GM18505 (cell line): ENCODE measurements around the gene INHBB.

Experiments used
- ATAC-seq: cut with Tn5 transposase; IDR thresholded peaks from one replicate; pipeline ENCODE4 v1.9.1; 2021; ENCODE audit not compliant: unreplicated experiment
- POLR2A ChIP-seq: IDR thresholded peaks from 4 replicates; pipeline ENCODE4 v1.6.1; 2011; ENCODE audit warnings: borderline replicate concordance; ENCODE audit not compliant: insufficient read depth, insufficient read length; ENCODE audit errors: extremely low read depth

Gene INHBB

DNA sequence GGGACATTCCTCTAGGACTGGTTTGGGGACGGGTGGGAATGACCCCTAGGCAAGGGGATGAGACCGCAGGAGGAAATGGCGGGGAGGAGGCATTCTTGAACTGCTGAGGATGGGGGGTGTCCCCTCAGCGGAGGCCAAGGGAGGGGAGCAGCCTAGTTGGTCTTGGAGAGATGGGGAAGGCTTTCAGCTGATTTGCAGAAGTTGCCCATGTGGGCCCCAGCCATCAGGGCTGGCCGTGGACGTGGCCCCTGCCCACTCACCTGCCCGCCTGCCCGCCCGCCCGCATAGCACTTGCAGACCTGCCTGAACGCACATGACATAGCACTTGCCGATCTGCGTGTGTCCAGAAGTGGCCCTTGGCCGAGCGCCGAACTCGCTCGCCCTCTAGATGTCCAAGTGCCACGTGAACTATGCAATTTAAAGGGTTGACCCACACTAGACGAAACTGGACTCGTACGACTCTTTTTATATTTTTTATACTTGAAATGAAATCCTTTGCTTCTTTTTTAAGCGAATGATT lies 4.9 kb downstream of the INHBB start:
- no peak for TF ChIP-seq POLR2A
- no peak for ATAC-seq

DNA sequence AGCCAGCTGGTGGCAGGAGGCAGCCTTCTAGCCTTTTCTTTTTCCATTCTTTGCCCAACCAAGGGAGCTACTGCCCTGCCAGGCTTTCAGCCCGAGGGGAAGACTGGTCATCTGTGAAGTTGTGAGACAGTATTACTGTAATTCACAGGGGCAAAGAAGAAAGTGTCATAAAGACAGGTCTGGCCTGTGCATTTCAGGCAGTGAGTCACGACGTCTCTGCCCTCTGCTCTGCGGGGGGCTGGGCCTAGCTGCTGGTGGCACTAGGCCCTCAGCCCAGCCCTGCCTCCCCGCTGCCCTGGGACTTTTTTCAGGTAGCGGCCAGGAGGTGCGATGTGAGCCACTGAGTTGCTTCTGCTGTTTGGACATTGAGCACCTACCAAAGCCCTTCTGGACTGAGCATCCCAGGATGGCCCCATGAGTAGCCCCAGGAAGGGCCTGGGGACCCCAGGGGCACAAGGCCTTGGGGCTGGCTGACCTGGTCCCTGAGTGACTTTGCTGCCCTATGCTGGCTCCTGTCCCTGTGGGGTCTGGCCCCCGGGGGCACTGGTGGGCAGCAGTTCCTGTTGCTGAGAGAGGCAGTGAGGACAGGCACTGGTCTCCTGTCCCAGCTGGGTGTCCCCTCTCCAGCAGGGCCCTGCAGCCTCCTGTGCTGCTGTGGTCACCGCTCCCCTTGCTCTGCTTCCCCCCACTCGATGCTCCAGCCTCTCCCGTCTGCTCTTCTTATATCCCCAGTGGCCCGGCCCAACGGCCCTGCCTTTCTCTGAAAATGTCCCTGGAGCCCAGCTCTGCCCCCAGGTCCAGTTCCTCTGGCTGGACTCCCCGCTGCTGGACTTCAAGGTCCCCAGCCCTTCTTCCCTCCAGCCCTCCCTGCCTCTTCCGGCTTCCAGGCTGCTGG lies 7.0 kb downstream of the INHBB start:
- ATAC-seq: no peak
- TF ChIP-seq POLR2A: no peak

DNA sequence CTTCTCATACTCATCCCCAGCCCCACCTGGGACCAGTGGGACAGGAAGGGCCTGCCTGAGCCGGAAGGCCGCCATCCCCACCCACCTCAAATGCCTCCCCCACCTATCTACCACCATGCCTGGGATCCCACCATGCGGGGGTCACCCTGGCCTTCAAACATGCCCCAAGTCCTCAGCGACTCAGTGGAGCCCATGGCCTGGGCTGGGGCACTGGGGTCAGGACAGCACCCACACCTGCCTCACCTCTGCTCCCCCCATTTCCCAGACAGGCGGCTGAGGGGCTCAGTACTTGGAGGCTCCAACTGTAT lies 7.6 kb downstream of the INHBB start:
- TF ChIP-seq POLR2A: no peak
- ATAC-seq: no peak

DNA sequence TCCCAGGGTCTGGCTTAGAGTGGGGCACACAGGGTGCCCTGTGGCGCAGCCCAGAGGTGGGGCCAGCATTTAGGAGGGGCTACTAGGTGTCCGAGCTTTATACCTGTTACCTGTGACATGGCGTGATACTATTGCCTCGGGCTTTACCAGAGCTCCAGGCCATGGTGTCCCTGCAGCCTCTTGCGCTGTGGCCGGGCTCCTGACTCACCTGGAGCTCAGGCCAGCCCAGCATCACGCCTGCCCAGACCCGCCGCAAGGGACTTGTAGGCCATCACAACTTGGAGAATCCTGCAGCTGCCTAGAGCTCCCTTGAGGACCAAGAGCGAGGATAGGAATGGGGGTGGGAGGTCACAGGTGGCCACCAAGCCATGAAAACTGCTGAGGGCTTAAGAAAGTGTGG lies 8.0 kb downstream of the INHBB start:
- ATAC-seq: no peak
- TF ChIP-seq POLR2A: no peak

DNA sequence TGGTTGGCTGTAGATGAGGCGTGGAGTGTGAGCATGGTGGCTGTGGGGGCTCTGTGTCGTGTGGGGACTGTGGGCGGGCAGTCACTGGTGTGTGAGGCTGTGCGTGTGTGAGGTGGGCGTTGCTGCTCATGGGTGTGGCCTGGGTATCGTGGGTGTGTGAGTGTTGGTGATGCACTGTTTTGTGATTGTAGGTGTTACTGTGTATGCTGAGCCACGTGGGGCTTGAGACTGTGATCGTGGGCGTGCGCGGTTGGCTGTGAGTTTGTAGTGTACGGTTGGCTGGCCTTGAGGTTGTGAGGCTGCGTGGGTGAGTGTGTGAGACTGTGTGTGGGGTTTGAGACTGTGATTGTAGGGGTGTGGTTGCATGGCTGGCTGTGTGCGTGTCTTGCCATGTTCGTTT lies 8.5 kb downstream of the INHBB start:
- ATAC-seq: no peak

DNA sequence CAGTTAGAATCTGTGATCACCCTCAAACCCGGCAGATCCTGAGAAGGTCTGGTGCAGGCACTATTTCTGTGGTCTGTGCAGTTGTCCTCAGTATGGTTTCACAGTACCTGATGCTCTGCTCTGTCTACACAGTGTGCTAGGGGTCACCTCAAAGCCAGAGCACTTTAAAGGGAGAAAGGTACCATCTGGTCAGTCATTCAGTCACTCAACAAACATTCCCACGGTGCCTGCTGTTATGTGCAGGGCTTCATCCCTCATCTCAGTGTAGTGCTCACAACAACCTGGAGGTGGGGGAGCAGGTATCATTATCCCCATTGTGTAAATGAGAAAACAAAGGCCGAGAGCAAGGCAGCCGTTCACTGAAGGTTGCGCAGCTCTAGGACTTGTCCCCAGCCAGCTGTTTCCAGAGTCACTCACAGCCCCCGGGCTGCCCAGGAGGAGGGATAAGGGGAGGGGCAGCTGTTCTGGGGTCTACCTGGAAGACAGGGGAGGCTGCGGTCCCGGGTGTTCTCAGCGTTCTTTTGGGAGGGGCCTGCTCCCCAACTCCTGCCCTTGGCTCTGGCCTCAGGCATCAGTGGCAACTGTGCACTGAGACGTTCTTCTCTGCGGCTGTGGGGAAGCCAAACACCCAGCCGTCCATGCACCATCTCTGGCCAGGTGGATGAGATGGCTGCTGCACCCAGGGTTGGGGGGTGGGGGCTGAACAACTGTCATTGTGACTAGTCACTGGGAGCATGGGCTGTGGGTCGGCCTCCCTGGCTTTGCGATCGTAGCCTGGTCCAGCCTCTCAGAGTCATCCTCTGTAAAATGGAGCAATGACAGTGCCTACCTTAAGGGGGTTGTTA lies 9.2 kb downstream of the INHBB start:
- no peak for TF ChIP-seq POLR2A
- no peak for ATAC-seq

More for the DNA sequence above, 8.5 kb downstream of the INHBB start:
- no peak for TF ChIP-seq POLR2A

DNA sequence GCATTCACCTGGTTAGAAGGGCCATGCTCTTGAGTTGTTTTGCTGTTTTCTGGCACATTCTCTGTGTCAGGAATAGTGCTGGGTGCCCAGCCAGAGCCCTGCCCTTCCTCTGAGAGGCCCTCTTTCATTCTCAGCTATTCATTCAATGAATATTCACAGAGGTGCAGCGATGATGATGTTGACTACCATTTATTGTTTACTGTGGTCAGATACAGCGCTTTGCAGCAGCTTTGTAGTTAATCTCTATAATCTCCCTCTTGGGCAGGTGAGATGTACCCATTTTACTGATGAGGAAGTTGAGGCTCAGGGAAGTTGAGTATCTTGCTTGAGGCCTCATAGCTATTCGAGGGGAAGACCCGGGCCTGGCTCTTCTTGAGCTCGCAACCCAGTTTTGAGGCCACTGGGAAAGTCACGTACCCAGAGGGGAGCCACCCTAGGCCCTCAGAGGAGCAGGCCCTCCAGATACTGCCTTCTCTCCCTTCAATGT lies 9.9 kb downstream of the INHBB start:
- no peak for TF ChIP-seq POLR2A
- ATAC-seq: no peak

DNA sequence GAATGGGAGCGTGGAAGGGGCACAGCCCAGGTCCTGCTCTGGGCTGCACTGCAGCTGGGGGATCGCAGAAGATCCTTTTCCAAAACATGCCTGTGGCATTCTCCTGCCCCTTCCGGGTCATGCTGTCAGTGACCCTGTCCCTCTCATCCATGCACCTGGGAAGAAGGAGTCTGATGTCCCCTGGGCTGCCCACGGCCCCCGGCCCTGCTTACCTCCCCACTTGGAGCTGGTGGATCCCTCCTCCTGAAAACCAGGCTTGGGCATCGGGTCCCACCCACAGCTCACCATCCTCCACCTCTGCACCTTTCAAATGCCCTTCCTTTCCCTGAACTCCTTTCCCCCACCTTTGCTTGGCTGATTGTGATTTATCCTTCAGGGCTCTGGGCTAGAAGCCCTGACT lies 11.8 kb downstream of the INHBB start:
- TF ChIP-seq POLR2A: no peak
- no peak for ATAC-seq

DNA sequence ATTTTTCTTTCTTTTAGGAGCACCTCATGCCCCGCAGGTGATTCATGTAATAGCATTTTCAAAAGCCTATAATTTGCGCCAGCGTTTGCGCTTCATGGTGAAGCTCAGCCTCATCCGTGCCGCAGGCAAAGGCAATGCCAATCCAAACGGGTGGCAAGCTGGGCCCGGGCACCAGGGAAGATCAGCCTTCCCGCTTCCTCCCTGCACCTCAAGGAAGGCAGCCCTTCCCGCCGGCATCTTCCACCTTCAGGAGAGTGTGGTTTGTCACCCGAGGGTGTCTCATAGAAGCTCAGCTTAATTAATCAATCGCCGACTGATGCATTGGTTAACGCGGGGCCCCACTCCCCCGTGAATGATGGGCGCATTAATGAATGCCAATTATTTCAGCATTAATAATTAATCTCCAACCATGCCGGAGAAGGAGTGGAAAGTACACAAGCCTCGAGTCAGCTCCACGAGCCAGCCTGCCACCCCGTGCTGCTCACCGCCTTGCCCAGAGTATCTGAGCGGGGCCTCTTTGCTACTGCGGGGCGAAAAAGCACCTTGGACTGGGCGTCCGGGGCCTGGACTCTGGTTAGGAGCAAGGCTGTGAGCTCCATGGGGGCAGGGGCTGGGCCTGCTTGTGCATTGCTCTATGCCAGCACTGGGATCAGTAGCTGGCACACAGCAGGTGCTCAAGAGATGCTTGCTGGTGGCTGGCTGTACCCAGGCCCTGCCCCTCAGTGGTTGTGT lies 13.0 kb downstream of the INHBB start:
- no peak for TF ChIP-seq POLR2A
- ATAC-seq: no peak

DNA sequence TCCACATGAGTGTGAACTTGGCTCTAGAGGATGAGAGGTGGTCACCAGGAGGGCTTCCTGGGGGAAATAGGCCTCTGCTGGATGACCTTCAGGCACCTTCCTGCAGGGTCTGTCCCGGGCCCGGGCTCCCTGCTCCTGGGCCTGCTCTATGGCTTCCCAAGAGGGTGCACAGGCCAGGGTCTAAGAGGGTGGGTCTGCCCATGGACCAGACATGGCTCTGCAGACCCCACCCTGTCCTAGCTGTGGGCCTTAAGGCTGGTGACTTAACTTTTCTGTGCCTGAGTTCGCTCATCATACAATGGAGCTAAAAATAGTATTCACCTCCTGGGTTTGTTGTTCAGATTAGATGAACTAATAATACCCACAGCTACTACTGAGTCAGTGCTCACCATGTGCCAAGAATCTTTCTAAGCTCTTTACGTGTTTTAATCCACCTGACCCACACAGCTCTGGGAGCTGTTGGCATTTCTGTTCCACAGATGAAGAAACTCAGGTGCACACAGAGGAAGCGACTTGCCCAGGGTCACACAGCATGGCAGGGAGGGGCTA lies 14.4 kb downstream of the INHBB start:
- TF ChIP-seq POLR2A: no peak

DNA sequence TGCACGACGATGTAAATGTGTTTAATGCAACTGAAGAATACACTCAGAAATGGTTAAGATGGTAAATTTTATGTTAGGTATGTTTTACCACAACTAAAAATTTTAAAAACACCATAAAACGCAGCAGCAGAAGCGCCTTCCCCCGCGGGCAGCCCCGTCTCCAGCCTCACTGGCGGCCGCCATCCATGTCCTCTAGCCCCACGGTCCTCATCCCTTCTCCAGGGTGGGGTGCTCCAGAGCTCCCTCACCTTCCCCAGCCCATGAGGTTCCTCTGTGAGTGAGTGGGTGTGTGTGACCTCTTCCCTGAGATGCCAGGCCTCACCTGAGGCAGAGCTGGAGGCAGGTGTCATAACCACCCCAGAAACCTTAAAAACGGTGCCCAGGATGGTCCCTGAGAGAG lies 17.0 kb downstream of the INHBB start:
- no peak for TF ChIP-seq POLR2A
- no peak for ATAC-seq

More for the DNA sequence above, 14.4 kb downstream of the INHBB start:
- no peak for ATAC-seq

DNA sequence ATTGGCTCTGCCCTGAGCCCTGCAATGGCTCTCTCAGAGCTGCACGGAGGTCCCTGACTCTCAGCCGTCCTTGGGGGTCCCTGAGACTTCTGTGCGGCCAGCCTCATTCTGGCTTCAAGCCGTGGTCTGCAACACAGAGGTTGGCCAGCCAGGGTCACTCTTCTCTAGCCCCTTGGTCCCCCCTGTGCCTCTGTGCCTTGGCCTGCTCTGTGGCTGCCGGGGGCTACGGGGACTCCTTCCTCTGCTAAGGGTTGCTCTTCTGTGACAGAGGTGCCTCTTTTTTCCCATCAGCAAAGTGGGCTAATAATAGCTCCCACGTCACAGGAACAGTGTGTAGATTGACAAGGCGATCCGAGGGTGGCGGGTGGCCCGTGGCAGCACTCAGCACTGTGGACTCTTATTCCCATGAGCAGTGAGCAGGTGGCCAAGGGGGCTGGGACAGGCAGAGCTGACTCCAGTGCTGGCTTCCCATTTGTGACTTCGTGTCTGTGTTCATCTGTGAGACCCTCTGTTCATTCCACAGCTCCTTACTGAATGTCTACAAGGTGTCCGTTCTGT lies 19.4 kb downstream of the INHBB start:
- TF ChIP-seq POLR2A: no peak
- ATAC-seq: no peak
